Activated naive CD8-positive, alpha-beta T cell treated with anti-CD3 and anti-CD28 coated beads, Interleukin-2, amount 50 U/mL, for 16 hours (primary cell): ENCODE measurements around the gene S100A4.
A peak's percentile ranks its signal among the peaks of the same experiment; 100 is the strongest.

ENCODE experiments used
- DNase-seq: peaks from one replicate; pipeline ENCODE4 v3.0.0-alpha.2; 2020; ENCODE audit warnings: low read depth, low spot score

The S100A4 gene

GRCh38 chr1:153507926-153508583, 37.6 kb downstream of the S100A4 start:
- no peak for DNase-seq

GRCh38 chr1:153506831-153507413, 38.7 kb downstream of the S100A4 start:
- no peak for DNase-seq

- no peak for DNase-seq
Measured at GRCh38 chr1:153506386-153506785, 39.2 kb downstream of the S100A4 start.

- DNase-seq: no peak
Measured at GRCh38 chr1:153505576-153505975, 40.0 kb downstream of the S100A4 start.

GRCh38 chr1:153503766-153504165, 41.8 kb downstream of the S100A4 start:
- no peak for DNase-seq

- DNase-seq: no peak
Measured at GRCh38 chr1:153498746-153499145, 46.9 kb downstream of the S100A4 start.

- no peak for DNase-seq
Measured at GRCh38 chr1:153495536-153495935, 50.1 kb downstream of the S100A4 start.

- peak; percentile 58 for DNase-seq
Measured at GRCh38 chr1:153494976-153495535, 50.5 kb downstream of the S100A4 start.
